ENCODE data around the gene AATK.
"Not testable (repeated sequence)": the region's sequence is repeated elsewhere in the genome, so short reads cannot be mapped to it uniquely, and the experiment has no call there.

Gene AATK

GRCh38 chr17:81161536-81161935, 4.5 kb downstream of the AATK start:
- DNase-seq = no peak

DNA sequence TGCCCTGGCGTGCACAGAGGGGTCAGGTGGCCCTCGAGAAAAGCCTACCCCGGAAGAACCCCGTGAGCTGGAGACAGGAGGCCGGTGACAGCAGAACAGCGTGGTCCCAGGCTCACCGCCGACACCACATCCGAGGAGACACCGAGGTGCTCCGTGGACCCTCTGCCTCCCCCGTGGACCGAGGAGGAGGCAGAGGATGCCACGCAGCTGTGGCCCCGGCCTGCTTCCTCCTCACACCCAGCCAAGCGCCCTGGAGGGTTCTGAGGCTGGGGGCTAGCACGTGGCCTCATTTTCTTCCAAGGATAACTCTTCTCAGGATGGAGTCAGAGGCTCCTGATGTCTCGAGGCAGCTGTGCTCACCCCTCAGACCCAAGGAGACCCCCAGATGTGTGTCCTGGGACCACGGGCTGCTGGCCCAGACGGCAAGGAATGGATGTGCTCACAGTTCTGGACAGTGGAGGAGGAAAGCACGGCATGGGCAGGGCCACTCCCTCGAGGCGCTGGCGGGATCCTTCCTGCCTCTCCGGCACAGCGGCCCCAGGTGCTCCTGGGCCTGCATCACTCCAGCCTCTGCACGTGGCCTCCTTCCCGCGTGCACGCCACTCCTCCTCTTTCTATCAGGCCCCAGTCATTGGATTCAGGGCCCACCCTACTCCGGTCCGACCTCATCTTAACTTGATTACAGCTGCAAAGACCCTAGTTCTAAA, 5.1 kb downstream of the AATK start:
- DNase-seq = no peak

DNA sequence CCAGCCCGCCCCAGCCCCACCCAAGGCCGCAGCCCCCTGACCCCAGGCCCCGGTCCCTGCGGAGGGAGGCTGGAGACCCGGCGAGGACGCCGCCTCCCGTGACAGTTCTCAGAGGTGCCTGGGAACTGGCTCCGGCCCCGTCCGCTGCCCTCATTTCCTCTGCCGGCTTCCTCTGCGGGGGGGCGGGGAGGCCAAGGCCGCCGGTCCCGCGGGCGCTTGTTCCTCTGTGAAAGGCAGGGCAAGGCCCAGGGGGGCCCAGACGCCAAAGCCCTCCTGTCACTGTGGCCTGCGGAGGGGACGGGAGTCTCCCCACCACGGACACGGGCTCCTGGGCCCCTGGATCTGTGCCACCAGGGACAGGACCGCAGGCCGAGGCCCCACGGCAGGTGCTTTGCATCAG, 5.7 kb downstream of the AATK start:
- no peak for DNase-seq

- no peak for DNase-seq
Measured at GRCh38 chr17:81159611-81160265, 6.3 kb downstream of the AATK start.

DNA sequence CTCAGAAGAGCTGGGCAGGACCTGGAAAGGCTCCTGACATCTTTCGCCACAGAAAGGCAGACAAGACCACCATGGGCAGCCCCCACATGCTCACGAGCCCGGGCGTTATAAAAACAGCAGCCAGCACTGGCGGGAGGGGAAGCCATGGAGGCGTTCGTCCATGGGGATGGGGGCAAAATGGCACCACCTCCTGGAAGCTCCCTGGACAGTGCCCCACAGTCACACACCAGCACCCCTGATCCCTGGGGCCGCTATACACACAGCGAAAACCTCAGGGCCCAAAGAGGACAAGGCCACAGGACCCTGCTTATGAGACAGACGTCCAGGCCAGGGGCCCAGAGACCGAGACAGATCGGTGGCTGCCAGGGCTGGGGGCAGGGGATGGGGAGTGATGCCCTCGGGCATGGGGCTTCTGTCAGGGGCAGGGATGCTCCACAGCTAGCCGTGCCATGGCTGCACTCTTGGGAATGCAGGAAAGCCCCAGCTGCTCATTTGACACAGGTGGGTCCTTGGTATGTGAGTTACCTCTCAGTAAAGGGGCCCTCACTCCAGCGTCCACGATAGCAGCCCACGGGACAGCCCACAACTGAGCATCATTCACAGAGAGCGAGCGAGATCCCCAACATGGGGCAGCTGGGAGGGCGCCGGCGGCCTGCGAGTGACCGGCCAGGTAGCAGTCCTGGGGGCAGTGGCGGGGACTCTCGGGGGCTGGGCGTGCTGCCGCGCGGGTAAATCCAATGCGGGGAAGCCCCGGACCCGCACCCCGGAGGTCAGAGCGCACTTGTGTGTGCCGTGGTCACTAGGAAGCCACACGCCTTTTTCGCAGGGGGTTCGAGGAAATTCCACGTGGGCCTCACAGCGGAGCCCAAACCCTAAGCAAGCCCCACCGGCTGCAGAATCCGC, 7.1 kb downstream of the AATK start:
- DNase-seq = no peak

DNA sequence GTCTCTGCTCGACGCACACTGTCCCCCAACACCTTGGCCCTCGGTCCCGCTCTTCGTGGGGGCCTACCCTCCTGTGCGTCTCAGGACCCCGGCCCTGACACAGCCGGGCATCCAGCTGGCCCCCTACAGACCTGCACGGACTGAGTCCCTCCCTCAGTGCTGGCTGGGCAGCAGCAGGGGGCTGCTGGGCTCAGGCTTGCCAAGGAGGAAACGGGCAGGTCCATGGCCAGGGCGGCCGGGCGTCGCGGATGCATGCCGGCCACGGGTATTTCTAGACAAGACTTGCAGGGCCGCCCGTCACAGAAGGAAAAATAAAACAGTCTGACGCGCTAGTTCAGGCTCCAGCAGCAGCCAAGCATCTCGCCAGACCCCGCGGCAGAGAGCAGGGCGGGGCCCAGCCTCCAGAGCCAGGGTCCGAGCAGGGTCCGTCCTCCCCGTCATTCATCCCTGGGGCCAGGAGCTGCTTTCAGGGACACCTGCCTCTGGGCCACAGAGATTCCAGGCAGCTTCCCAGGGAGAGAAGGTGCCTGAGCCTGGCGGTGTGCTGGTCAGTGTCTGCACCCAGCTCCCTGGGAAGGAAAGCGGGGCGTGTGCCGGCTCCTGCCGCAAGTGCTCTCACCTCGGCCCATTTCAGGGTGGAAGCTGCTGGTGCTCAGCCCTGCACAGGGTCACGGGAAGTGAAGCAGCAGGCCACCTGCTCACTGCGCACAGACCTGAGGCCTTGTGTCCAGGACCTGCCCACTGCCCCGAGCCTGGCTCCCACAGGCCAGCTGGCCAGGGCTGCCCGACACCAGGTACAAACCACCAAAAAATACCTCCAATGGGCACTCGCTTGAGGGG, 8.0 kb downstream of the AATK start:
- DNase-seq = no peak

- DNase-seq = no peak
Measured at GRCh38 chr17:81156866-81157805, 8.9 kb downstream of the AATK start.

GRCh38 chr17:81154961-81155360, 11.1 kb downstream of the AATK start:
- DNase-seq = no peak

GRCh38 chr17:81154016-81154415, 12.0 kb downstream of the AATK start:
- not testable (repeated sequence) for DNase-seq

DNA sequence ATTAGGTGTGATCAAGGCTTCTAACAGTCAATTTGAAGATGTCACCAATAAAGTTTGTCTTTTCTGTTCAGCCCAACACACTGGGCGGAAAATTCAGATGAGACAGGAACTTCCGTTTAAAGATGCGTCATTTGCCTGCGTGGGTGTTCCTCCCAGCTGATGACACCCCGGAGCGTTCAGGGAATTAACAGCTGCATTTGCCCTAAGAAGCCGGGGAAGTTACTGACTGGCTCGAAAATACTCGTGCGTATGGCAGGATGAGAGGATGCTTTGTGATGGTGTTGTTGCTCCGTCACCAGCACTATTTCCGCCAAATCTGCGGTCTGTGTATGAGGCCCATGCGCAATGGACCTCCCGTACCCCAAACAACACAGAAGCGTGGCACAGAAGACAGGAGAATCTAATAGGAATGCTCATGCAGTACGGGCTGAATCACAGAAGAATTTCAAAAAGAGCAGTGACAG, 12.6 kb downstream of the AATK start:
- DNase-seq = no peak

DNA sequence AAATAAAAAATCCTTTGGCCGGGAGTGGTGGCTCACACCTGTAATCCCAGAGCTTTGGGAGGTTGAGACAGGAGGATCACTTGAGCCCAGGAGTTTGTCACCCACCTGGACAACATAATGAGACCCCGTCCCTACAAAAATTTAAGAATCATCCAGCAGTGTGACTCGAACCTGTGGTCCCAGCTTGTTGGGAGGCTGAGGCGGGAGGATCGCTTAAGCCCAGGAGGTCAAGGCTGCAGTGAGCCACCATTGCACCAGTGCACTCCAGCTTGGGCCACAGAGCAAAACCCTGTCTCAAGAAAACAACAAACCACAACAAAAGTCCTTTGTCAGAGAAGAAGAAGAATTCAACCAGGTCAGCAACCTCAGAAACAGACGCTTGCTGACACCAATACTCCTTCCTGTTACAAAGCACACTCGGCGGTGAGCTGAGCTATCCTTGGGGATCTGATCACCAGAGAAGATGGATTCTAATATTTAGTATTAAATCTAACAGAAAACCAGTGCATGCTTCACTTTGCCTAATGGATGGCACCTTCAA, 13.7 kb downstream of the AATK start:
- DNase-seq = no peak

DNA sequence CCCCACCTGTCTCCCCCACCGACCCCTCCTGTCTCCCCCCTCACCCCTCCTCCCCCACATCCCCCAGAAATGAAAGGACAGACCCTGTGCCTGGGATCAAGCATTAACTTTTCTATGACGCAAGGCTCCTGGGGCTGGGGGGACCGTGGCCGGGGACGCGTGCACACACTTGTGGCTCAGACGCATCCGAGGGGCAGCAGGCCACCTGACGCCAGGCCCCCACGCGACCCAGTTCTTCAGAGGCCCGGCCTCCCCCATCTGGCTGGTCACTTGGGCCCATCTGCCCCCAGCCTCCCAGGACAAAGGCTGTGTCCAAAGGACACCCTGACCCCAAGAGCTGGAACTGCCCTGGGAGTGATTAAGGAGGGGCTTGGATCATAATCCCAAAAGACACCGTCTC, 14.7 kb downstream of the AATK start:
- DNase-seq = no peak

DNA sequence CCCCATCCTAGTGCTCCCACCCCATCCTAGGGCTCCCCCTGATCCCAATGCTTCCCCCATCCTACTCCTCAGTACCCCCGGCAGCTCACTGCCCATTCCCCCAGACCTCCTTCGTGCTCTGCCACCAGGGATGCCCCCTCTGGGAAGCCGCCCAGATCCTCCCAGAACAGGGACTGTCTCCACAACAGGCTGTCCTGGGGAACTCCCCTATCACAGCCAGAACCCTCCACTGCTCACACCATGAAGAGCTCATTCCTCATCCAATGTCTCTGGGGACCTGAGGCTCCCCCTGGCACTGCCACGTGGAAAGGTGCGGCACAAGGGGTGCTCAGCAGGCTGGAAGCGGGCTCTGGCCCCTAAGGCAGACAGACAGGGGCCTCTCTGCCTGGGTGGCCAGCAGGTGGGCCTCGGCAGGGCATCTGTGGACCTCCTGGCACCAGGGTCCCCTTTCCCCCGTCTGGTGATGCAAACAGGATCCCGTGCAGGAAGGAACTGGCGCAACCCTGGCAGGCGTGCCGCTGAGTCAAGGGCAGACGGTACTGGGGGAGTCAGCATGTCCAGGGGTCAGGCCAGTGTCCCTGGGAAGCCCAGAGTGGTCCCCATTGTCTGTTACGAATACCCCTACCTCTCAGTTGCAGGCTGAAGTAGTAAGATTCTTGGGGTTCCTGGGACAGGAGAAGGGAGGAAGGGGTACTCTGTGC, 15.5 kb downstream of the AATK start:
- DNase-seq = no peak

GRCh38 chr17:81148986-81149533, 17.0 kb downstream of the AATK start:
- DNase-seq = no peak

GRCh38 chr17:81148571-81148970, 17.4 kb downstream of the AATK start:
- no peak for DNase-seq

DNA sequence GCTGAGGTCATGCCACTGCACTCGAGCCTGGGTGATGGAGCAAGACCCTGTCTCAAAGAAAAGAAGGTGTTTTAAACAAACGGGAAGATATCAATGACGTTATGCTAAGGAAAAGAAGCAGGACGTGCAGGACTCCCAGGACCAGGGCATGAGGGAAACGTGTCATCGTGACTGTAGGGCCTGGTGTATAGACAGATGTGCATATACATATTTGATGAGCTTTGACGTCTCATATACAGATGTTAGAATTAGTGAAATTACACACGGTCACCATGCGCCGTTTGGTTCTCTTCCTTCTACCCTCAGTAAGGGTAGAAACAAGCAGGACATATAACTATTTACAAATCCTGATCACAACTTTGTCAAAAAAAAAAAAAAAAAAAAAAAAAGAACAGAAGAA, 18.3 kb downstream of the AATK start:
- no peak for DNase-seq

DNA sequence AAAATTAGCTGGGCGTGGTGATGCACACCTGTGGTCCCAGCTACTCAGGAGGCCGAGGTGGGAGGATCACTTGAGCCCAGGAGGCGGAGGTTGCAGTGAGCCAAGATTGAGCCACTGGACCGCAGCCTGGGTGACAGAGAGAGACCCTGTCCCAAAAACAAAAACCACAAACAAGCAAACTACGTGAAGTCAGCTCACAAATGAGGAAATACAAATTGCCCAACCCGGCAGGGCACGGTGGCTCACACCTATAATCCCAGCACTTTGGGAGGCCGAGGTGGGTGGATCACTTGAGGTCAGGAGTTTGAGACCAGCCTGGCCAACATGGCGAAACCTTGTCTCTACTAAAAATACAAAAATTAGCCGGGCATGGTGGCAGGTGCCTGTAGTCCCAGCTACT, 19.8 kb downstream of the AATK start:
- DNase-seq = not testable (repeated sequence)

GRCh38 chr17:81144423-81144781, 21.6 kb downstream of the AATK start:
- DNase-seq = no peak

DNA sequence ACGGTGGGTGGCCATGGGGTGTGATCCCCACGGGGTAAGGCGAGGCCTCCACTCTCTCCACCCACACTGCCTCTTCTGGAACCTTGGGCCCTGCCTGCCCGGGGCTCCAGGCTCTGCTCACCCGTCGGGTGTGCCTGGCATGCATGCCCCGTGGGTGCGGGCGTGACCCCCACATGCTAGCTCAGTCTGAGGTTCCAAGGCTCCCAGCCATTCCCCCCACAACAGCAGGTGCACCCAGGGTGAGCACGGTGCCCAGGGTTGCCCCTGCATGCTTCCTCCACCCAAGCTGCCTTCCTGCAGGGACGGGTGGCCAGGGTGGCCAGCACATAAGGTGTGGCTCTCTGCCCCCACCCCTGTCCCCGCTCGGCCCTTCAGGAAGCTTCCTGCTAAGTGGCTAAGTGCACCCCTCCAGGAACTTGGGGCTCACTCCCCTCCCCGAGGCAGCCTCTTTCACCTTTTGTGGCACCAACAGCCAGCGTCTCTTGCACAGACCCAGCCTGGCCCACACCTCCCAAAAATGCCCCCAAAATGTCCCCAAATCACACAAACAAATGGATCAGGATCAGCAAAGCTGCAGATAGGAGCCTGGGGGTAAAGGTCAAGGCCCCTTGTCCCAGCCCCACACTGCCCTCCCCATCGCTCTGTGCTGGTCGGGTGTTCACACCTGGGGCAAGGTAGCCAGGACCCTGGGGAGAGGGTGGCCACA, 22.2 kb downstream of the AATK start:
- no peak for DNase-seq

- no peak for DNase-seq
Measured at GRCh38 chr17:81143200-81143527, 22.9 kb downstream of the AATK start.
